Measurements from ENCODE around the gene EME2. TPM values are rescaled to one million over a fixed set of nuclear protein-coding genes. Genes with fewer than 3 reads are reported as not detected.

Gene EME2
- total and polyA plus RNA-seq, 2 donors from 2014 or later, result 5.1 to 23.8 TPM

DNA sequence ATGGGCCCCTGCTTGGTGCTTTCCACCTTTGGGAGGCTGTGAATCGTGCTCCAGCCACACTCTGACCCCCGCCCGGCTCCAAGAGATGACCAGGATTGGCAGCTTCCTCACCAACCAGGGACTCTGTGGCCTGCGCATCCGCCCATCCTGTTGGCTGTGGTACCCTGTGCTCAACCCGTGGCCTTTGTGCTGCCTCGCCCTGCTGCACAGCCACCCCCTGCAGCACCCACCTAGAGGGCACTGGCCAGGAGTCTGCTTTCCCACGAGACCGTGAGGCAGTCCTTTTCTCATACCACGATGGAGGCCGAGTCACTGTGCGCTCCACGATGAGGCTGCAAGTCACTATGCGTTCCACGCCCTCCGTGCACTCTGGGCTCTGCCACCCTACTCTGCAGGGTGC is 20.7 kb upstream of the EME2 start:
- H3K4me3 ChIP-seq (ENCODE audit: low read length in 3 of 3), result no peak overlapping the region
- H3K27ac ChIP-seq (ENCODE audit: low read depth in 2 of 2, low read length in 2 of 2), result no peak overlapping the region
- DNase-seq (peak in 1 of 5 donors; percentile 65), FAIRE-seq (no peak)
- no peaks in the 10 kb centered on the region for H3K9me3 ChIP-seq (ENCODE audit: control insufficient read depth in 2 of 3, insufficient read depth in 1 of 3, low read length in 3 of 3)
- H3K36me3 ChIP-seq (ENCODE audit: control insufficient read depth in 2 of 3, insufficient read depth in 3 of 3, low read length in 3 of 3), result peaks cover 2 to 34% (median 24%) of the 10 kb centered on the region in 3 donors
- H3K4me1 ChIP-seq (ENCODE audit: control insufficient read depth in 2 of 3, insufficient read depth in 2 of 3, low read depth in 1 of 3, low read length in 3 of 3), result no peaks in the 10 kb centered on the region
- TF ChIP-seq, protein P1, sequence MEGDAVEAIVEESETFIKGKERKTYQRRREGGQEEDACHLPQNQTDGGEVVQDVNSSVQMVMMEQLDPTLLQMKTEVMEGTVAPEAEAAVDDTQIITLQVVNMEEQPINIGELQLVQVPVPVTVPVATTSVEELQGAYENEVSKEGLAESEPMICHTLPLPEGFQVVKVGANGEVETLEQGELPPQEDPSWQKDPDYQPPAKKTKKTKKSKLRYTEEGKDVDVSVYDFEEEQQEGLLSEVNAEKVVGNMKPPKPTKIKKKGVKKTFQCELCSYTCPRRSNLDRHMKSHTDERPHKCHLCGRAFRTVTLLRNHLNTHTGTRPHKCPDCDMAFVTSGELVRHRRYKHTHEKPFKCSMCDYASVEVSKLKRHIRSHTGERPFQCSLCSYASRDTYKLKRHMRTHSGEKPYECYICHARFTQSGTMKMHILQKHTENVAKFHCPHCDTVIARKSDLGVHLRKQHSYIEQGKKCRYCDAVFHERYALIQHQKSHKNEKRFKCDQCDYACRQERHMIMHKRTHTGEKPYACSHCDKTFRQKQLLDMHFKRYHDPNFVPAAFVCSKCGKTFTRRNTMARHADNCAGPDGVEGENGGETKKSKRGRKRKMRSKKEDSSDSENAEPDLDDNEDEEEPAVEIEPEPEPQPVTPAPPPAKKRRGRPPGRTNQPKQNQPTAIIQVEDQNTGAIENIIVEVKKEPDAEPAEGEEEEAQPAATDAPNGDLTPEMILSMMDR (IDR thresholded peaks at IDR 0.05; ENCODE audit: borderline replicate concordance, extremely low read depth, insufficient read depth), result no peak
- intact Hi-C loops (cut with DNase I), result no loop called here
- no peak overlapping the region for H3K9ac ChIP-seq (ENCODE audit: low read length in 3 of 3)
- H3K27me3 ChIP-seq (ENCODE audit: control insufficient read depth, insufficient read depth, low read length), result no peaks in the 10 kb centered on the region

DNA sequence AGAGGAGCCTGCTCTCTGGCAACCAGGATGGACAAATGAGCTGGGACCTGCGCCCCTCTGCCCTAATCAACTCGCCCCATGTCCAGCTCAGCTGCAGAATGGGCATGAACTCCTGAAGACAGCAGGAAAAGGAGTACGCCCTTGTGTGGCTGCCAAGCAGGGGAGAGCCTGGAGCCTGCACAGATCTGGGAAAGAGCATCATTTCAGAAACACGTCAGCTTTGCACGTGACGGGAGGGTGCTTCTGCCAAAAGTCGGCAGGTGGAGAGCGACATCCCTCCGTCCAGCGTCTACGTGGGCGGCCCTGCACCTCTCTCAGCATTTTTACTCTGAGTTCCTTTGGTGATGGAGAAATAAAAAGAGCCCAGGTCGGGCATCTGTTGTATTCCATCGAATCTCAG is 19.8 kb upstream of the EME2 start:
- intact Hi-C loops (cut with DNase I), result no loop called here
- peaks cover 2 to 28% (median 21%) of the 10 kb centered on the region in 3 donors for H3K36me3 ChIP-seq (ENCODE audit: control insufficient read depth in 2 of 3, insufficient read depth in 3 of 3, low read length in 3 of 3)
- FAIRE-seq, result no peak

DNA sequence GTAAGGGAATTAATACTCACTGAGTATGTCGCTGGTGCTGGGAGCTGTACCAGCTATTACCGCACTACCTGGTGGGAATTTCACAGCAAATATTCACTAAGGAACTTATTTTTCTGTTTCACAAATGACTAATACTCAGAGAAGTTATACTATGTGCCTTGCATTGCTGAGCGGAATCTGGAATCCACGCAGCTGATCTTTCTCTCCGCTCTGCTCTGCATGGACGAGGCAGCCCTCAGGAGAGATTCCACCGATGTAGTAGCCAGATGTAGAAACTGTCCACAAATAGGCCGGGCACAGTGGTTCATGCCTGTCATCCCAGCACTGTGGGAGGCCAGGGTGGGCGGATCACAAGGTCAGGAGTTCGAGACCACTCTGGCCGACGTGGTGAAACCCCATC is 18.4 kb upstream of the EME2 start:
- H3K27me3 ChIP-seq (ENCODE audit: control insufficient read depth, insufficient read depth, low read length), result no peaks in the 10 kb centered on the region
- no peaks in the 10 kb centered on the region for H3K9me3 ChIP-seq (ENCODE audit: control insufficient read depth in 2 of 3, insufficient read depth in 1 of 3, low read length in 3 of 3)
- H3K4me3 ChIP-seq (ENCODE audit: low read length in 3 of 3), result no peak overlapping the region
- intact Hi-C loops (cut with DNase I), result no loop called here
- H3K9ac ChIP-seq (ENCODE audit: low read length in 3 of 3), result no peak overlapping the region
- H3K27ac ChIP-seq (ENCODE audit: low read depth in 2 of 2, low read length in 2 of 2), result no peak overlapping the region
- H3K36me3 ChIP-seq (ENCODE audit: control insufficient read depth in 2 of 3, insufficient read depth in 3 of 3, low read length in 3 of 3), result peaks cover 0 to 16% (median 13%) of the 10 kb centered on the region in 3 donors
- no peaks in the 10 kb centered on the region for H3K4me1 ChIP-seq (ENCODE audit: control insufficient read depth in 2 of 3, insufficient read depth in 2 of 3, low read depth in 1 of 3, low read length in 3 of 3)
- FAIRE-seq (no peak), DNase-seq (no peak)
- TF ChIP-seq, protein P1 (IDR thresholded peaks at IDR 0.05; ENCODE audit: borderline replicate concordance, extremely low read depth, insufficient read depth), result no peak

More for the DNA sequence above, 19.8 kb upstream of the EME2 start:
- Histone ChIP-seq H3K9ac (ENCODE audit: low read length in 3 of 3) (no peak overlapping the region), H3K9me3 (ENCODE audit: control insufficient read depth in 2 of 3, insufficient read depth in 1 of 3, low read length in 3 of 3) (no peaks in the 10 kb centered on the region), H3K27ac (ENCODE audit: low read depth in 2 of 2, low read length in 2 of 2) (no peak overlapping the region), H3K4me3 (ENCODE audit: low read length in 3 of 3) (no peak overlapping the region), H3K4me1 (ENCODE audit: control insufficient read depth in 2 of 3, insufficient read depth in 2 of 3, low read depth in 1 of 3, low read length in 3 of 3) (no peaks in the 10 kb centered on the region), H3K27me3 (ENCODE audit: control insufficient read depth, insufficient read depth, low read length) (no peaks in the 10 kb centered on the region)
- DNase-seq, result no peak
- TF ChIP-seq, protein P1 (IDR thresholded peaks at IDR 0.05; ENCODE audit: borderline replicate concordance, extremely low read depth, insufficient read depth), result no peak

All from kidney (tissue), 14 donors.